GM10266 (cell line): Measurements from ENCODE around the gene AQP6.
"Not testable (repeated sequence)": the region's sequence is repeated elsewhere in the genome, so short reads cannot be mapped to it uniquely, and the experiment has no call there.

Experiments used
- DNase-seq: peaks from one replicate; pipeline ENCODE4 v3.0.0; 2012; ENCODE audit errors: extremely low spot score
- CTCF ChIP-seq: IDR thresholded peaks from 2 replicates; pipeline ENCODE4 v1.5.1; 2012; ENCODE audit warnings: mild to moderate bottlenecking, low read depth; ENCODE audit not compliant: control insufficient read depth, insufficient read depth; ENCODE audit errors: missing control alignments

Gene AQP6

GRCh38 chr12:49984476-49985359 lies 12.0 kb downstream of the AQP6 start:
- TF ChIP-seq CTCF, result no peak
- DNase-seq, result no peak

- no peak for TF ChIP-seq CTCF
- no peak for DNase-seq
Observed at GRCh38 chr12:49985981-49986380, 13.2 kb downstream of the AQP6 start.

- not testable (repeated sequence) for DNase-seq
Observed at GRCh38 chr12:49986476-49986875, 13.7 kb downstream of the AQP6 start.

GRCh38 chr12:49987625-49988303 lies 15.0 kb downstream of the AQP6 start:
- TF ChIP-seq CTCF, result no peak
- no peak for DNase-seq

GRCh38 chr12:49989400-49989799 lies 16.7 kb downstream of the AQP6 start:
- DNase-seq, result not testable (repeated sequence)

GRCh38 chr12:49990273-49990672 lies 17.5 kb downstream of the AQP6 start:
- no peak for TF ChIP-seq CTCF
- no peak for DNase-seq

GRCh38 chr12:49998453-49998852 lies 25.7 kb downstream of the AQP6 start:
- DNase-seq, result no peak
- TF ChIP-seq CTCF, result no peak

GRCh38 chr12:50003595-50003994 lies 30.8 kb downstream of the AQP6 start:
- TF ChIP-seq CTCF, result no peak

More at GRCh38 chr12:50003595-50003994, 30.8 kb downstream of the AQP6 start:
- DNase-seq, result no peak
